DND-41 (cell line): Measurements from ENCODE around the gene MKLN1.

Experiments used
- ATAC-seq: fragments of 200-7000 bp; cut with Tn5 transposase; 3 replicates; pipeline ENCODE4 v1.9.1; 2021; ENCODE audit warnings: low read depth; ENCODE audit not compliant: insufficient read depth
- DNase-seq: peaks from one replicate; pipeline ENCODE4 v3.0.0-alpha.2; 2020
- H2AFZ ChIP-seq: 2 replicates; pipeline ENCODE4 v1.6.0; 2012; ENCODE audit warnings: low read depth, low read length
- H3K27ac ChIP-seq: 2 replicates; pipeline ENCODE4 v1.5.1; 2012; ENCODE audit warnings: low read length, inconsistent platforms
- H3K27me3 ChIP-seq: fragments of 200-600 bp; sonication (generic); 2 replicates; pipeline ENCODE4 v1.6.0; 2012; ENCODE audit warnings: low read length, mild to moderate bottlenecking, inconsistent platforms; ENCODE audit not compliant: insufficient read depth, poor library complexity
- H3K36me3 ChIP-seq: 2 replicates; pipeline ENCODE4 v1.5.1; 2012; ENCODE audit warnings: low read length, inconsistent platforms; ENCODE audit not compliant: insufficient read depth
- H3K4me1 ChIP-seq: 2 replicates; pipeline ENCODE4 v1.5.1; 2012; ENCODE audit warnings: mild to moderate bottlenecking, low read length; ENCODE audit not compliant: insufficient read depth
- H3K4me2 ChIP-seq: 2 replicates; pipeline ENCODE4 v1.6.0; 2012; ENCODE audit warnings: mild to moderate bottlenecking, moderate library complexity, low read length, inconsistent platforms; ENCODE audit not compliant: insufficient read depth
- H3K4me3 ChIP-seq, 2 experiments: fragments of 200-600 bp in 1 of 2; shearing (Covaris generic) in 1 of 2; 2 replicates each; pipeline ENCODE4 v1.5.1; 2012 to 2016; ENCODE audit warnings: inconsistent platforms in 2 of 2, low read length in 2 of 2, mild to moderate bottlenecking in 2 of 2, low read depth in 1 of 2, moderate library complexity in 1 of 2
- H3K79me2 ChIP-seq: 2 replicates; pipeline ENCODE4 v1.6.0; 2012; ENCODE audit warnings: low read length, inconsistent platforms; ENCODE audit not compliant: insufficient read depth
- H3K9ac ChIP-seq: 2 replicates; pipeline ENCODE4 v1.6.0; 2012; ENCODE audit warnings: low read depth, mild to moderate bottlenecking, inconsistent platforms, low read length, moderate library complexity
- H3K9me3 ChIP-seq: 2 replicates; pipeline ENCODE4 v1.5.1; 2012; ENCODE audit warnings: low read length, moderate library complexity, mild to moderate bottlenecking, inconsistent platforms; ENCODE audit not compliant: insufficient read depth, severe bottlenecking
- H4K20me1 ChIP-seq: 2 replicates; pipeline ENCODE4 v1.6.0; 2012; ENCODE audit warnings: low read length; ENCODE audit not compliant: insufficient read depth
- CTCF ChIP-seq: IDR thresholded peaks from 2 replicates; pipeline ENCODE4 v1.5.1; 2012; ENCODE audit warnings: borderline replicate concordance, low read length, moderate library complexity, mild to moderate bottlenecking; ENCODE audit not compliant: poor library complexity, severe bottlenecking; ENCODE audit errors: extremely low read depth
- EZH2 ChIP-seq: IDR thresholded peaks from 3 replicates; pipeline ENCODE4 v1.6.1; 2012; ENCODE audit warnings: borderline replicate concordance, low read depth, mild to moderate bottlenecking, moderate library complexity, low read length, inconsistent platforms; ENCODE audit not compliant: severe bottlenecking

Gene MKLN1

GRCh38 chr7:131294553-131294952 is 33.1 kb upstream of the MKLN1 start:
- Histone ChIP-seq H3K27me3 (no peaks in the 10 kb centered on the region), H3K9me3 (no peaks in the 10 kb centered on the region), H3K36me3 (no peaks in the 10 kb centered on the region), H2AFZ (no peak overlapping the region), H3K4me1 (no peaks in the 10 kb centered on the region), H4K20me1 (no peaks in the 10 kb centered on the region), H3K4me2 (no peak overlapping the region), H3K4me3 (no peak overlapping the region), H3K79me2 (no peaks in the 10 kb centered on the region), H3K9ac (no peak overlapping the region), H3K27ac (no peak overlapping the region)
- DNase-seq = no peak
- no peak for ATAC-seq
- TF ChIP-seq EZH2 (no peak), CTCF (no peak)

- TF ChIP-seq CTCF (no peak), EZH2 (no peak)
- Histone ChIP-seq H3K4me2 (no peak overlapping the region), H3K27me3 (no peaks in the 10 kb centered on the region), H3K4me1 (no peaks in the 10 kb centered on the region), H4K20me1 (no peaks in the 10 kb centered on the region), H3K9me3 (no peaks in the 10 kb centered on the region), H3K36me3 (no peaks in the 10 kb centered on the region), H3K79me2 (no peaks in the 10 kb centered on the region), H3K9ac (no peak overlapping the region), H3K27ac (no peak overlapping the region), H3K4me3 (no peak overlapping the region), H2AFZ (no peak overlapping the region)
- no peak for ATAC-seq
- no peak for DNase-seq
These were observed 29.1 kb upstream of the MKLN1 start for GRCh38 chr7:131298608-131298992.

GRCh38 chr7:131299074-131299473 is 28.6 kb upstream of the MKLN1 start:
- Histone ChIP-seq H3K36me3 (no peaks in the 10 kb centered on the region), H3K79me2 (no peaks in the 10 kb centered on the region), H3K27me3 (no peaks in the 10 kb centered on the region), H3K4me3 (no peak overlapping the region), H3K27ac (no peak overlapping the region), H3K4me1 (no peaks in the 10 kb centered on the region), H3K4me2 (no peak overlapping the region), H4K20me1 (no peaks in the 10 kb centered on the region), H3K9me3 (no peaks in the 10 kb centered on the region), H3K9ac (no peak overlapping the region), H2AFZ (no peak overlapping the region)
- TF ChIP-seq EZH2 (no peak), CTCF (no peak)
- DNase-seq (no peak), ATAC-seq (no peak)

GRCh38 chr7:131300078-131300477 is 27.6 kb upstream of the MKLN1 start:
- no peaks in the 10 kb centered on the region for H3K4me1 ChIP-seq

More at GRCh38 chr7:131300078-131300477, 27.6 kb upstream of the MKLN1 start:
- Histone ChIP-seq H3K4me3 (no peak overlapping the region), H3K79me2 (no peaks in the 10 kb centered on the region), H3K4me2 (no peak overlapping the region), H3K27me3 (no peaks in the 10 kb centered on the region), H2AFZ (no peak overlapping the region), H3K27ac (no peak overlapping the region), H3K36me3 (no peaks in the 10 kb centered on the region), H3K9ac (no peak overlapping the region), H4K20me1 (no peaks in the 10 kb centered on the region), H3K9me3 (no peaks in the 10 kb centered on the region)
- no peak for TF ChIP-seq CTCF
- TF ChIP-seq EZH2 = no peak
- ATAC-seq (no peak), DNase-seq (no peak)
